Mesenchymal stem cell (in vitro differentiated cells and primary cell): Measurements from ENCODE around the gene LNP1.

Experiments used
- DNase-seq: peaks from one replicate; pipeline ENCODE4 v3.0.0-alpha.2; 2013
- H2AFZ ChIP-seq: one replicate; pipeline ENCODE4 v1.6.1; 2013; ENCODE audit warnings: low read depth, mild to moderate bottlenecking, control low read depth, inconsistent platforms, low read length, moderate library complexity
- H2AK5ac ChIP-seq: 2 replicates; pipeline ENCODE4 v1.6.1; 2013; ENCODE audit warnings: low read length, moderate library complexity, mild to moderate bottlenecking, inconsistent platforms; ENCODE audit not compliant: severe bottlenecking
- H2BK120ac ChIP-seq: one replicate; pipeline ENCODE4 v1.6.1; 2013; ENCODE audit warnings: low read depth, mild to moderate bottlenecking, inconsistent platforms, low read length, moderate library complexity
- H2BK12ac ChIP-seq, 2 experiments: one replicate each; pipeline ENCODE4 v1.6.1; 2013; ENCODE audit warnings: inconsistent platforms in 2 of 2, low read length in 2 of 2, mild to moderate bottlenecking in 2 of 2, moderate library complexity in 2 of 2, control low read depth in 1 of 2
- H2BK15ac ChIP-seq: one replicate; pipeline ENCODE4 v1.6.1; 2013; ENCODE audit warnings: mild to moderate bottlenecking, low read depth, inconsistent platforms; ENCODE audit not compliant: poor library complexity, severe bottlenecking
- H2BK5ac ChIP-seq: 2 replicates; pipeline ENCODE4 v1.6.1; 2013; ENCODE audit warnings: low read depth, mild to moderate bottlenecking, low read length, control low read depth, inconsistent platforms; ENCODE audit not compliant: poor library complexity, severe bottlenecking
- H3K14ac ChIP-seq, 2 experiments: one replicate each; pipeline ENCODE4 v1.6.1; 2013; ENCODE audit warnings: inconsistent platforms in 2 of 2, low read length in 2 of 2, control low read depth in 1 of 2, mild to moderate bottlenecking in 1 of 2, moderate library complexity in 1 of 2
- H3K18ac ChIP-seq, 2 experiments: one replicate each; pipeline ENCODE4 v1.6.1; 2013; ENCODE audit warnings: inconsistent platforms in 2 of 2, low read length in 2 of 2, control low read depth in 1 of 2, low read depth in 1 of 2, mild to moderate bottlenecking in 1 of 2
- H3K23ac ChIP-seq, 2 experiments: one replicate each; pipeline ENCODE4 v1.6.1; 2013; ENCODE audit warnings: inconsistent platforms in 2 of 2, low read length in 2 of 2, mild to moderate bottlenecking in 2 of 2, moderate library complexity in 2 of 2, control low read depth in 1 of 2
- H3K27ac ChIP-seq: 2 replicates; pipeline ENCODE4 v1.5.1; 2013; ENCODE audit warnings: mild to moderate bottlenecking, moderate library complexity, low read length, control low read depth, inconsistent platforms; ENCODE audit not compliant: poor library complexity, severe bottlenecking
- H3K27me3 ChIP-seq, 2 experiments: 2 replicates each; pipeline versions ENCODE4 v1.6.1 to v1.7.0; 2013; ENCODE audit warnings: low read length in 2 of 2, mild to moderate bottlenecking in 2 of 2, moderate library complexity in 2 of 2, control low read depth in 1 of 2, inconsistent platforms in 1 of 2; ENCODE audit not compliant: control insufficient read depth in 1 of 2, insufficient read depth in 1 of 2
- H3K36me3 ChIP-seq, 2 experiments: 2 replicates each; pipeline versions ENCODE4 v1.6.1 to v1.7.0; 2013; ENCODE audit warnings: low read length in 2 of 2, control low read depth in 1 of 2, inconsistent platforms in 1 of 2, low read depth in 1 of 2, mild to moderate bottlenecking in 1 of 2; ENCODE audit not compliant: insufficient read depth in 2 of 2, control insufficient read depth in 1 of 2
- H3K4ac ChIP-seq, 2 experiments: one replicate each; pipeline ENCODE4 v1.6.1; 2013; ENCODE audit warnings: inconsistent platforms in 2 of 2, low read length in 2 of 2, mild to moderate bottlenecking in 2 of 2, moderate library complexity in 2 of 2, control low read depth in 1 of 2, low read depth in 1 of 2
- H3K4me1 ChIP-seq: 2 replicates; pipeline ENCODE4 v1.6.1; 2013; ENCODE audit warnings: low read depth, low read length, control low read depth; ENCODE audit not compliant: control insufficient read depth, insufficient read depth
- H3K4me2 ChIP-seq: 2 replicates; pipeline ENCODE4 v1.6.1; 2013; ENCODE audit warnings: low read length, mild to moderate bottlenecking, inconsistent platforms; ENCODE audit not compliant: poor library complexity, severe bottlenecking
- H3K4me3 ChIP-seq, 2 experiments: 2 replicates each; pipeline versions ENCODE4 v1.5.1 to v1.7.0; 2013; ENCODE audit warnings: low read length in 2 of 2, mild to moderate bottlenecking in 2 of 2, control low read depth in 1 of 2, low read depth in 1 of 2; ENCODE audit not compliant: insufficient read depth in 1 of 2
- H3K79me1 ChIP-seq: replicated peaks from 2 replicates; pipeline ENCODE4 v1.6.1; 2013; ENCODE audit warnings: mild to moderate bottlenecking, control low read depth, low read length, inconsistent platforms; ENCODE audit not compliant: poor library complexity, severe bottlenecking
- H3K9ac ChIP-seq: 2 replicates; pipeline ENCODE4 v1.7.0; 2013; ENCODE audit warnings: mild to moderate bottlenecking, low read length, moderate library complexity
- H3K9me3 ChIP-seq: 2 replicates; pipeline ENCODE4 v1.7.0; 2013; ENCODE audit warnings: mild to moderate bottlenecking, low read length; ENCODE audit not compliant: control insufficient read depth
- H4K8ac ChIP-seq: one replicate; pipeline ENCODE4 v1.6.1; 2013; ENCODE audit warnings: inconsistent platforms, mild to moderate bottlenecking, low read length, moderate library complexity
- H4K91ac ChIP-seq: one replicate; pipeline ENCODE4 v1.6.1; 2013; ENCODE audit warnings: mild to moderate bottlenecking, low read length, inconsistent platforms
- WGBS: methylation state at CpG from one replicate; pipeline ENCODE4 v1.1.7; 2013; ENCODE audit warnings: mixed read lengths; 5-methylcytosine and 5-hydroxymethylcytosine counted together

The LNP1 gene

DNA sequence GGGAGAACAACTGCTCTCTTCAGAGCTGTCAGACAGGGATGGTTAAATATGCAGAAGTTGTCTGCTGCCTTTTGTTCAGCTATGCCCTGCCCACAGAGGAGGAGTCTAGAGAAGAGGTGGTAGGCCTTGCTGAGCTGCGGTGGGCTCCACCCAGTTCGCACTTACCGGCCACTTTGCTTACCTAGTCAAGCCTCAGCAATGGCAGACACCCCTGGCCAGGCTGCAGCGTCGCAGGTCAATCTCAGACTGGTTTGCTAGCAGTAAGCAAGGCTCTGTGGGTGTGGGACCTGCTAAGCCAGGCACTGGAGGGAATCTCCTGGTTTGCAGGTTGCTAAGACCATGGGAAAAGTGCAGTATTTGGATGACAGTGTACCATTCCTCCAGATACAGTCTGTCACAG, 78.7 kb downstream of the LNP1 start:
- DNase-seq = no peak
- no peak overlapping the region for H3K18ac ChIP-seq
- H3K9ac ChIP-seq = no peak overlapping the region
- no peaks in the 10 kb centered on the region for H3K4me1 ChIP-seq
- no peak overlapping the region for H3K4ac ChIP-seq
- H4K8ac ChIP-seq = no peak overlapping the region
- H3K27me3 ChIP-seq = peaks cover 0 to 13% of the 10 kb centered on the region in 2 experiments
- WGBS = 85% methylated on average over 5 of the region's 5 CpGs
- H2BK120ac ChIP-seq = no peak overlapping the region
- H4K91ac ChIP-seq = no peak overlapping the region
- H2BK15ac ChIP-seq = no peak overlapping the region
- no peak overlapping the region for H3K4me3 ChIP-seq
- no peaks in the 10 kb centered on the region for H3K79me1 ChIP-seq
- no peak overlapping the region for H3K14ac ChIP-seq
- no peaks in the 10 kb centered on the region for H3K36me3 ChIP-seq
- no peak overlapping the region for H2BK12ac ChIP-seq
- no peak overlapping the region for H3K23ac ChIP-seq
- no peak overlapping the region for H2AK5ac ChIP-seq
- H3K4me2 ChIP-seq = no peak overlapping the region
- H3K9me3 ChIP-seq = no peaks in the 10 kb centered on the region
- no peak overlapping the region for H3K27ac ChIP-seq
- H2AFZ ChIP-seq = no peak overlapping the region
- no peak overlapping the region for H2BK5ac ChIP-seq

DNA sequence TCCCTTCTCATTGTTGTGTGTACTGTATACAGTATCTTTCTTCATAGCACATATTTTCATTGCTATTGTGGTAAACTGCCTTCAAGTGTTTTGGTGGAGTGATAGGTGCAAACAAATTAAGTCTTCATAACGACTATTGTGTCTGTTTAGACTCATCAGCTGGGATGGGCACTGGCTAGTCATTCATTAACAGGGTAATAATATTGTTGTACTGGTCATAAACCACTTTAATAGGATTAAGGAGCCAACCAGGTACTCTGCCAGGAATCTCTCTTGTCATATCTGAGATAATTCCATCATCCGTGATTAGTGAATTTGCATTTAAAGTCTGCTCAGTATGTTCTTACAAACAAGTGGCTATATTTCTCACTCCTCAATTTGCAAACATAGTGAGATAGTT, 80.8 kb downstream of the LNP1 start:
- no peak overlapping the region for H3K4ac ChIP-seq
- no peak overlapping the region for H2BK15ac ChIP-seq
- H3K4me3 ChIP-seq = no peak overlapping the region
- 89% methylated on average over 1 of the region's 2 CpGs for WGBS
- H4K91ac ChIP-seq = no peak overlapping the region
- H3K9me3 ChIP-seq = no peaks in the 10 kb centered on the region
- H3K9ac ChIP-seq = no peak overlapping the region
- H2AK5ac ChIP-seq = no peak overlapping the region
- H2BK120ac ChIP-seq = no peak overlapping the region
- H3K4me1 ChIP-seq = no peaks in the 10 kb centered on the region
- H3K23ac ChIP-seq = no peak overlapping the region
- H3K79me1 ChIP-seq = no peaks in the 10 kb centered on the region
- H3K14ac ChIP-seq = no peak overlapping the region
- no peak overlapping the region for H2BK12ac ChIP-seq
- H2AFZ ChIP-seq = no peak overlapping the region
- H3K4me2 ChIP-seq = no peak overlapping the region
- H3K18ac ChIP-seq = no peak overlapping the region
- no peak overlapping the region for H4K8ac ChIP-seq
- H2BK5ac ChIP-seq = no peak overlapping the region
- no peak for DNase-seq
- H3K36me3 ChIP-seq = no peaks in the 10 kb centered on the region
- no peak overlapping the region for H3K27ac ChIP-seq
- H3K27me3 ChIP-seq = peaks cover 0 to 13% of the 10 kb centered on the region in 2 experiments

DNA sequence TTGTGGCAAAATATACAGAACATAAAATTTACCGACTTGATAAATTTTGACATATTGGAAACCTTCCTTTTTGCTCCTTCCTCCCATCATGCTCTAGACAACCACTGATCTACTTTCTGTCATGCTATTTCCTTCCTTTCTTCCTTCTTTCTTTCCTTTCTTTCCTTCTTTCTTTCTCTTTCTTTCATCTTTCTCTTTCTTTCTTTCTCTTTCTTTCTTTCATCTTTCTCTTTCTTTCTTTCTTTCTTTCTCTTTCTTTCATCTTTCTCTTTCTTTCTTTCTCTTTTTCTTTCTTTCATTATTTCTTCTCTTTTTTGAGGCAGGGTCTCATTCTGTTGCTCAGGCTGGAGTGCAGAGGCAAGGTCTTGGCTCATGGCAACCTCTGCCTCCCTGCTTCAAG, 82.2 kb downstream of the LNP1 start:
- H3K4me1 ChIP-seq = no peaks in the 10 kb centered on the region
- no peak overlapping the region for H3K4me2 ChIP-seq
- H3K9ac ChIP-seq = no peak overlapping the region
- no peak overlapping the region for H2AFZ ChIP-seq
- H3K36me3 ChIP-seq = no peaks in the 10 kb centered on the region
- no peak overlapping the region for H3K4ac ChIP-seq
- H3K79me1 ChIP-seq = no peaks in the 10 kb centered on the region
- H3K18ac ChIP-seq = no peak overlapping the region
- H3K27ac ChIP-seq = no peak overlapping the region
- no peak overlapping the region for H2BK12ac ChIP-seq
- H2BK15ac ChIP-seq = no peak overlapping the region
- 98% methylated on average over 1 of the region's 1 CpG for WGBS
- no peak overlapping the region for H3K23ac ChIP-seq
- H3K4me3 ChIP-seq = no peak overlapping the region
- H2AK5ac ChIP-seq = no peak overlapping the region
- no peak overlapping the region for H2BK120ac ChIP-seq
- no peaks in the 10 kb centered on the region for H3K9me3 ChIP-seq
- H2BK5ac ChIP-seq = no peak overlapping the region
- no peak for DNase-seq
- no peak overlapping the region for H3K14ac ChIP-seq
- no peak overlapping the region for H4K8ac ChIP-seq
- no peak overlapping the region for H4K91ac ChIP-seq
- H3K27me3 ChIP-seq = peaks cover 0 to 13% of the 10 kb centered on the region in 2 experiments

DNA sequence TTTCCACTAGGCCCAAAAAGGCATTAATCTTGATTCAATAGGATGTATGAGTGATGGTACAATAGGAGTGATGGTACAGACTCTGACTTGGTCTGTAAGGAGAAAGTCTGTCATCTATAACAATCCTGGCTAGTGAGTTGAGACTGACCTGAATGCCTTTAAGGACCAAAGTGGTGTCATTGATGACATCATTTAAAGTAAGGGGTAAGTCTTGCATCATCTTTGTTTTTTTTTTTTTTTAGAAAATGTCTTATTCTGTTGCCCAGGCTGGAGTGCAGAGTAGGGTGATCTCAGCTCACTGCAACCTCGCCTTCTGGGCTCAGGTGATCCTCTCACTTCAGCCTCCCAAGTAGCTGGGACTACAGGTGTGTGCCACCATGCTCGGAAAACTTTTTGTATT, 85.5 kb downstream of the LNP1 start:
- Histone ChIP-seq H3K18ac (no peak overlapping the region), H2AFZ (no peak overlapping the region), H2BK12ac (no peak overlapping the region), H3K4ac (no peak overlapping the region), H3K4me2 (no peak overlapping the region), H4K8ac (no peak overlapping the region), H3K27ac (no peak overlapping the region), H3K4me1 (no peaks in the 10 kb centered on the region), H3K27me3 (peaks cover 0 to 5% of the 10 kb centered on the region in 2 experiments), H2AK5ac (no peak overlapping the region), H4K91ac (no peak overlapping the region), H2BK15ac (no peak overlapping the region), H2BK120ac (no peak overlapping the region), H3K9ac (no peak overlapping the region), H3K14ac (no peak overlapping the region), H3K36me3 (no peaks in the 10 kb centered on the region), H3K23ac (no peak overlapping the region), H3K9me3 (no peaks in the 10 kb centered on the region), H2BK5ac (no peak overlapping the region), H3K4me3 (no peak overlapping the region), H3K79me1 (no peaks in the 10 kb centered on the region)
- WGBS = 71% methylated on average over 2 of the region's 2 CpGs
- DNase-seq = no peak
